Transverse colon (tissue), 4 donors: Measurements from ENCODE around the gene KLHDC10.
A peak's percentile ranks its signal among the peaks of the same experiment; 100 is the strongest.

Experiments used
- CTCF ChIP-seq, 5 experiments: fragments of 200-600 bp in 3 of 5; fragments of 450-650 bp in 2 of 5; sonication (generic) in 3 of 5; IDR thresholded peaks; 1 replicate in 2 of 5; 2 replicates in 3 of 5; pipeline ENCODE4 v1.5.1; 2016 to 2017; ENCODE audit warnings: antibody characterized with exemption in 5 of 5, inconsistent platforms in 3 of 5, mild to moderate bottlenecking in 2 of 5, moderate library complexity in 1 of 5
- EP300 ChIP-seq: sonication (generic); formaldehyde crosslinking; IDR thresholded peaks from one replicate; pipeline ENCODE4 v1.6.1; 2017; ENCODE audit warnings: antibody characterized with exemption, low read depth
- POLR2A ChIP-seq: fragments of 450-650 bp; IDR thresholded peaks from one replicate; pipeline ENCODE4 v1.6.1; 2016; ENCODE audit warnings: antibody characterized with exemption, mild to moderate bottlenecking, moderate library complexity
- POLR2AphosphoS5 ChIP-seq, 3 donors: sonication (generic); formaldehyde crosslinking; IDR thresholded peaks; one replicate each; pipeline ENCODE4 v1.6.1; 2016; ENCODE audit warnings: antibody characterized with exemption in 3 of 3

- TF ChIP-seq CTCF (IDR thresholded peaks at IDR 0.05) (peak in 1 of 5 experiments; percentile 13), POLR2A (no peak), POLR2AphosphoS5 (IDR thresholded peaks at IDR 0.05) (no peak), EP300 (no peak)
These were observed 26.0 kb downstream of the KLHDC10 start for GRCh38 chr7:130096243-130096827.
